ENCODE measurements around the gene SLC26A6. TPM values are rescaled to one million over a fixed set of nuclear protein-coding genes. Genes with fewer than 3 reads are reported as not detected.

Gene SLC26A6
- total RNA-seq, 2 experiments from 2014 or later = 44.9 to 59.0 TPM

DNA sequence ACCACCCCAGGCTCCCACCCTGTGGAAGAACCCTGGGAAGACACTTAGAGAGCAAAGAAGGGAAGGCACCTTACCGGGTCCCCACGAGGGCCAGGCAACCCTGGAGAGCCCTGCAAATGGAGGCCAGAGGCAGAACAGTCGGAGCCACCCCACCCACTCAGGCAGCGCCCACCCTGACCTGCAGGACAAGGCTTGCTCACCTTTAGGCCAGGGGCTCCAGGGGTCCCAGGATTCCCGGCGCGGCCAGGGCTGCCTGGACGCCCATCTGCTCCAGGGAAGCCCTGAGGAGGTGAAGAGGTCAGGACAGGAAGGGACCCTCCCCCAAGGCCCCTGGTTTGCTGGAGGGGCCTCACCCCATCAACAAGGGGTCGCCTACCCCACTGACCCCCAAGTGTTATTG, 50.4 kb downstream of the SLC26A6 start:
- H3K4me1 Mint-ChIP-seq = peaks cover 2% of the 10 kb centered on the region
- H3K9me3 Mint-ChIP-seq (ENCODE audit: low read depth) = no peaks in the 10 kb centered on the region
- DNase-seq (no peak), ATAC-seq (no peak)
- no peaks in the 10 kb centered on the region for H3K36me3 Mint-ChIP-seq
- H3K27ac Mint-ChIP-seq = no peak overlapping the region
- peaks cover 10% of the 10 kb centered on the region for H3K27me3 Mint-ChIP-seq
- CTCF ChIA-PET = no interaction called here
- H3K4me3 Mint-ChIP-seq = no peak overlapping the region

DNA sequence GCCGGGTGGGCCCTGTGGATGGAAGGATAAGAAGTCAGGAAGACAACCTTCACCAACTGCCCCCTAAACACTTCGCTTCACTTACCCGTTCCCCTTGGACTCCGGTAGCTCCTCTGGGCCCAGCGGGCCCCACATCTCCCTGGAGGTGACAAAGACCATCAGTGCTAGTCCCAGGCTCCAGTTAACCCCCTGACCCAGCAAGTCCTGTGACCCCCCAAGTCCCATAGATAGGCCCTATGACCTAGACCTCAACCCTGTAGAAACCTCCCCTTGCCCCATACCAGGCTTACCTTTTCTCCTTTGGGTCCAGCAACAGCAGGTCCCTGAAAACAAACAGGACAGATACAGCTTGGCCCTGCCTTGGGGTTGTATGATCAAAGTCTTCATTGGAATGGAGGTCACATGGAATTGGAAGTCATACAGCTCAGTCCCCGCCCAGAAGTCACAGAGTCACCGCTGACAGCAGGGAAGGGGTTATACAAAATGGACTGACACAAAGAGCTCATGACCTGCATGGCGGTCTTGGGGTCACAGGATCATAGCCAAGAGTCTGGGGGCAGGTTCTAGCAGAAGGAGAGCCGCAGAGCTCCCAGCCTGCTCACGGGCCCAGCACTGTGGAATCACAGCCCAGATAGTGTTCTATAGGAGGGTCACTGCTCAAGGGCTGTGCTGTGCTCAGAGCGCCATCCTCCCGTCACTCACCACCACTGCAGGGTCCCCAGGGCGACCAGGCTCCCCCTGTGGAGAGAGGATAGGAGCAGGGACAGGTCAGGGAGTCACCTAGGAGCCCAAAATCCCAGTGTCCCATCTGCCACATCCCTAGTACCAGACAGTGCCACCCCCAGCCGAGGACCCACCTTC, 53.4 kb downstream of the SLC26A6 start:
- no peak overlapping the region for H3K27ac Mint-ChIP-seq
- no peak overlapping the region for H3K4me3 Mint-ChIP-seq
- H3K9me3 Mint-ChIP-seq (ENCODE audit: low read depth) = no peaks in the 10 kb centered on the region
- CTCF ChIA-PET = no interaction called here
- H3K4me1 Mint-ChIP-seq = peaks cover 2% of the 10 kb centered on the region
- no peak for DNase-seq
- ATAC-seq = peak; percentile 18
- H3K36me3 Mint-ChIP-seq = no peaks in the 10 kb centered on the region
- no peaks in the 10 kb centered on the region for H3K27me3 Mint-ChIP-seq

DNA sequence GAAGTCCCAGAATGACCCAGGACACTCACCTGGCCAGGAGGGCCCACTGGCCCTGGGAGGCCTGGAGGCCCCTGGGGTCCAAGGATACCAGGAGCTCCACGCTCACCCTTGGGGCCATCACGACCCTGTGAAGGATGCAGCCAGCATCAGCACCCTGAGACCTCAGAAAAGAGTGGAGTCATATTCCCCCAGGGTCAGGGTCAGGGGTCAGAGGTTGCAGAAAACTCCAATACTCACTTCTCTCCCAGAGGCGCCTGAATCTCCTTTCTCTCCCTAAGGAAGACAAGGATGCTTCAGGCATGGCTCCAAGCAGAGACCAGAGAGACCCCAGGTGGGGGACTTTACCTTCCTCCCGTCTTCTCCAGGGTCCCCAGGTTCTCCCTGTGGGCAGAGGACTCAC, 58.6 kb downstream of the SLC26A6 start:
- no peaks in the 10 kb centered on the region for H3K27me3 Mint-ChIP-seq
- H3K4me1 Mint-ChIP-seq = no peaks in the 10 kb centered on the region
- CTCF ChIA-PET = interaction anchor here (1.0 kb wide), 1 partner anchor 19 kb away, joined by 3 read pairs; no protein-coding TSS in a partner anchor
- no peaks in the 10 kb centered on the region for H3K9me3 Mint-ChIP-seq (ENCODE audit: low read depth)
- H3K27ac Mint-ChIP-seq = no peak overlapping the region
- no peaks in the 10 kb centered on the region for H3K36me3 Mint-ChIP-seq
- ATAC-seq (no peak), DNase-seq (no peak)
- no peak overlapping the region for H3K4me3 Mint-ChIP-seq

Small RNAs within 50 kb of the gene (microRNA-seq; reads per million reads assigned to microRNA genes)
- gene MIR4793 (not detected), gene MIR711 (not detected)

Other genes starting within 250 kb of the SLC26A6 start
- gene PLXNB1, start 205.4 kb downstream of the SLC26A6 start, total RNA-seq = 1 to 10 TPM; 1.8 to 4.0 TPM
- gene CCDC51, start 195.3 kb downstream of the SLC26A6 start, total RNA-seq = 10 to 100 TPM; 18.4 to 21.9 TPM
- 100 to 1,000 TPM; 219 to 298 TPM for gene TMA7, start 195.2 kb downstream of the SLC26A6 start, total RNA-seq
- gene ATRIP, start 188.7 kb downstream of the SLC26A6 start, total RNA-seq = 10 to 100 TPM; 20.9 to 21.2 TPM
- gene SHISA5, start 131.3 kb downstream of the SLC26A6 start, total RNA-seq = 100 to 1,000 TPM; 198 to 313 TPM
- 10 to 100 TPM; 12.2 to 26.9 TPM for gene PFKFB4, start 78.7 kb downstream of the SLC26A6 start, total RNA-seq
- not detected for gene UCN2, start 71.7 kb downstream of the SLC26A6 start, total RNA-seq
- gene COL7A1, start 40.1 kb downstream of the SLC26A6 start, total RNA-seq = 1 to 10 TPM; 1.1 TPM
- 100 to 1,000 TPM; 201 to 220 TPM for gene UQCRC1, start 25.8 kb downstream of the SLC26A6 start, total RNA-seq
- gene TMEM89, start 13.7 kb downstream of the SLC26A6 start, total RNA-seq = under 1 TPM in 1 of 2 experiments, not detected in 1; 0.73 TPM
- 10 to 100 TPM; 20.9 to 24.0 TPM for gene CELSR3, start 27.4 kb upstream of the SLC26A6 start, total RNA-seq
- gene NCKIPSD, start 50.5 kb upstream of the SLC26A6 start, total RNA-seq = 10 to 100 TPM; 33.4 to 43.0 TPM
- 10 to 100 TPM; 65.3 to 69.7 TPM for gene IP6K2, start 81.8 kb upstream of the SLC26A6 start, total RNA-seq
- 10 to 100 TPM; 27.9 to 33.0 TPM for gene PRKAR2A, start 212.4 kb upstream of the SLC26A6 start, total RNA-seq

All from activated CD8-positive, alpha-beta memory T cell treated with anti-CD3 and anti-CD28 coated beads, Interleukin-2, amount 10 ng/mL, durations not matched to agents 7 days and 5 days (primary cell).